H9 (cell line): ENCODE measurements around the gene CDK6. TPM values are rescaled to one million over a fixed set of nuclear protein-coding genes. Genes with fewer than 3 reads are reported as not detected.

Experiments
- DNase-seq: peaks from one replicate; pipeline ENCODE4 v3.0.0-alpha.2; 2017
- H2AFZ ChIP-seq: one replicate; pipeline ENCODE4 v1.6.1; 2013; ENCODE audit warnings: mild to moderate bottlenecking, low read length, control low read depth, moderate library complexity
- H2AK5ac ChIP-seq: 2 replicates; pipeline ENCODE4 v1.6.1; 2013; ENCODE audit warnings: low read length, control low read depth, mixed read lengths; ENCODE audit not compliant: insufficient read length
- H2BK120ac ChIP-seq: one replicate; pipeline ENCODE4 v1.6.1; 2013; ENCODE audit warnings: low read depth, mild to moderate bottlenecking, low read length, control low read depth, inconsistent platforms; ENCODE audit not compliant: poor library complexity, severe bottlenecking
- H2BK12ac ChIP-seq: 2 replicates; pipeline ENCODE4 v1.6.1; 2013; ENCODE audit warnings: low read length, control low read depth, mixed read lengths, low read depth; ENCODE audit not compliant: insufficient read length
- H2BK15ac ChIP-seq: 2 replicates; pipeline ENCODE4 v1.6.1; 2013; ENCODE audit warnings: low read depth, low read length, control low read depth
- H2BK20ac ChIP-seq: one replicate; pipeline ENCODE4 v1.6.1; 2013; ENCODE audit warnings: low read depth, mild to moderate bottlenecking, low read length, control low read depth, inconsistent platforms; ENCODE audit not compliant: poor library complexity, severe bottlenecking
- H2BK5ac ChIP-seq: 2 replicates; pipeline ENCODE4 v1.6.1; 2013; ENCODE audit warnings: low read length, control low read depth, mixed read lengths; ENCODE audit not compliant: insufficient read length
- H3K14ac ChIP-seq: 2 replicates; pipeline ENCODE4 v1.6.1; 2013; ENCODE audit warnings: low read length, control low read depth; ENCODE audit not compliant: insufficient read depth
- H3K18ac ChIP-seq: 2 replicates; pipeline ENCODE4 v1.6.1; 2013; ENCODE audit warnings: low read depth, mild to moderate bottlenecking, mixed read lengths, low read length, control low read depth; ENCODE audit not compliant: insufficient read length
- H3K23ac ChIP-seq: 2 replicates; pipeline ENCODE4 v1.6.1; 2013; ENCODE audit warnings: low read length, control low read depth, mixed read lengths, low read depth; ENCODE audit not compliant: insufficient read length
- H3K23me2 ChIP-seq: 2 replicates; pipeline ENCODE4 v1.6.1; 2013; ENCODE audit warnings: low read depth, mild to moderate bottlenecking, mixed read lengths, low read length, control low read depth; ENCODE audit not compliant: insufficient read length, poor library complexity, severe bottlenecking
- H3K27ac ChIP-seq: 2 replicates; pipeline ENCODE4 v1.5.1; 2013; ENCODE audit warnings: low read length, control low read depth, mixed read lengths, low read depth; ENCODE audit not compliant: insufficient read length
- H3K27me3 ChIP-seq: 2 replicates; pipeline ENCODE4 v1.6.1; 2013; ENCODE audit warnings: low read length, control low read depth, inconsistent platforms; ENCODE audit not compliant: insufficient read depth
- H3K4ac ChIP-seq: 2 replicates; pipeline ENCODE4 v1.6.1; 2013; ENCODE audit warnings: low read depth, mild to moderate bottlenecking, control low read depth, inconsistent platforms, low read length, moderate library complexity
- H3K4me1 ChIP-seq: 2 replicates; pipeline ENCODE4 v1.6.1; 2013; ENCODE audit warnings: low read length, control low read depth, inconsistent platforms; ENCODE audit not compliant: insufficient read depth
- H3K4me2 ChIP-seq: 2 replicates; pipeline ENCODE4 v1.6.1; 2013; ENCODE audit warnings: low read length, control low read depth, mixed read lengths; ENCODE audit not compliant: insufficient read length, insufficient read depth
- H3K56ac ChIP-seq: 2 replicates; pipeline ENCODE4 v1.6.1; 2013; ENCODE audit warnings: low read depth, mild to moderate bottlenecking, mixed read lengths, low read length, control low read depth; ENCODE audit not compliant: insufficient read length
- H3K79me1 ChIP-seq: 2 replicates; pipeline ENCODE4 v1.6.1; 2013; ENCODE audit warnings: low read depth, mild to moderate bottlenecking, moderate library complexity, low read length, control low read depth, inconsistent platforms; ENCODE audit not compliant: insufficient read depth, poor library complexity, severe bottlenecking
- H3K79me2 ChIP-seq: 2 replicates; pipeline ENCODE4 v1.6.1; 2013; ENCODE audit warnings: low read length, control low read depth, inconsistent platforms; ENCODE audit not compliant: insufficient read depth
- H3K9ac ChIP-seq: 2 replicates; pipeline ENCODE4 v1.6.1; 2013; ENCODE audit warnings: low read length, control low read depth, mixed read lengths; ENCODE audit not compliant: insufficient read length; ENCODE audit errors: extremely low read depth
- H3K9me3 ChIP-seq: one replicate; pipeline ENCODE4 v1.6.1; 2013; ENCODE audit warnings: low read depth, low read length, inconsistent platforms; ENCODE audit not compliant: control insufficient read depth
- H3T11ph ChIP-seq: one replicate; pipeline ENCODE4 v1.6.1; 2013; ENCODE audit warnings: mild to moderate bottlenecking, low read length, control low read depth, inconsistent platforms
- H4K20me1 ChIP-seq: one replicate; pipeline ENCODE4 v1.6.1; 2013; ENCODE audit not compliant: control insufficient read depth, insufficient read length, insufficient read depth
- H4K5ac ChIP-seq: 2 replicates; pipeline ENCODE4 v1.6.1; 2013; ENCODE audit warnings: low read depth, mild to moderate bottlenecking, mixed read lengths, low read length, control low read depth; ENCODE audit not compliant: insufficient read length
- H4K8ac ChIP-seq: replicated peaks from 2 replicates; pipeline ENCODE4 v1.6.1; 2013; ENCODE audit warnings: low read length, control low read depth, mixed read lengths, low read depth; ENCODE audit not compliant: insufficient read length
- H4K91ac ChIP-seq: 2 replicates; pipeline ENCODE4 v1.6.1; 2013; ENCODE audit warnings: low read depth, mild to moderate bottlenecking, moderate library complexity, mixed read lengths, low read length, control low read depth; ENCODE audit not compliant: insufficient read length
- H3K27ac Mint-ChIP-seq, 3 experiments: 2 replicates in 2 of 3; 3 replicates in 1 of 3; pipeline ENCODE4 v1.8.0; 2020 to 2021; ENCODE audit warnings: mixed read lengths in 3 of 3, mild to moderate bottlenecking in 1 of 3, moderate library complexity in 1 of 3
- H3K27me3 Mint-ChIP-seq: 2 replicates; pipeline ENCODE4 v1.8.0; 2021; ENCODE audit warnings: low read depth, mild to moderate bottlenecking, moderate library complexity, mixed read lengths
- H3K36me3 Mint-ChIP-seq, 3 experiments: 2 replicates in 2 of 3; 3 replicates in 1 of 3; pipeline ENCODE4 v1.8.0; 2020 to 2021; ENCODE audit warnings: low read depth in 3 of 3, mixed read lengths in 3 of 3; ENCODE audit not compliant: insufficient read depth in 1 of 3
- H3K4me1 Mint-ChIP-seq, 2 experiments: 2 replicates each; pipeline ENCODE4 v1.8.0; 2020; ENCODE audit warnings: mixed read lengths in 2 of 2
- H3K4me3 Mint-ChIP-seq, 2 experiments: 2 replicates in 1 of 2; 3 replicates in 1 of 2; pipeline ENCODE4 v1.8.0; 2020 to 2021; ENCODE audit warnings: mild to moderate bottlenecking in 2 of 2, mixed read lengths in 2 of 2, moderate library complexity in 1 of 2
- H3K9me3 Mint-ChIP-seq, 2 experiments: 2 replicates in 1 of 2; 3 replicates in 1 of 2; pipeline ENCODE4 v1.8.0; 2020; ENCODE audit warnings: mild to moderate bottlenecking in 2 of 2, mixed read lengths in 2 of 2, moderate library complexity in 1 of 2
- CTCF ChIP-seq: fragments of 200-600 bp; sonication (generic); conservative IDR thresholded peaks from 3 replicates; pipeline ENCODE4 v1.8.0; 2021; ENCODE audit warnings: antibody characterized with exemption, mild to moderate bottlenecking
- WGBS: extraction: QIAGEN DNeasy Blood & Tissue Kit; methylation state at CpG from one replicate; pipeline ENCODE4 v1.1.7; 2013; ENCODE audit warnings: missing lambda C conversion rate, low lambda C conversion rate, mixed read lengths; ENCODE audit not compliant: insufficient read length; ENCODE audit errors: extremely low coverage; 5-methylcytosine and 5-hydroxymethylcytosine counted together
- total RNA-seq: library from RNA; stranded (reverse); gene quantifications from 2 replicates; pipeline ENCODE4 v1.2.1, GENCODE V29; 2021

The CDK6 gene
- total RNA-seq, 1 experiment from 2014 or later: 30.0 TPM

GRCh38 chr7:92782236-92782635, 54.1 kb downstream of the CDK6 start:
- no CpG with 5 or more reads among the region's 1 CpG for WGBS
- Histone ChIP-seq H3K27me3 (no peaks in the 10 kb centered on the region), H3K4me2 (no peak overlapping the region), H4K5ac (no peak overlapping the region), H3K9me3 (no peaks in the 10 kb centered on the region), H3K18ac (no peak overlapping the region), H3K56ac (no peak overlapping the region), H3T11ph (no peak overlapping the region), H2BK120ac (no peak overlapping the region), H2AK5ac (no peak overlapping the region), H3K14ac (no peak overlapping the region), H3K9ac (no peak overlapping the region), H2AFZ (no peak overlapping the region), H3K27ac (no peak overlapping the region), H3K4ac (no peak overlapping the region), H3K79me1 (no peaks in the 10 kb centered on the region), H3K79me2 (no peaks in the 10 kb centered on the region), H2BK20ac (no peak overlapping the region), H4K20me1 (no peaks in the 10 kb centered on the region), H4K91ac (no peak overlapping the region), H3K23me2 (no peaks in the 10 kb centered on the region), H3K23ac (no peak overlapping the region), H3K4me1 (no peaks in the 10 kb centered on the region; the same call in 1 of the 2 replicates), H4K8ac (no peak overlapping the region), H2BK12ac (no peak overlapping the region), H2BK5ac (no peak overlapping the region), H2BK15ac (no peak overlapping the region)
- H3K27ac Mint-ChIP-seq: 0 out of 7 replicates have a peak overlapping the region, but pooled peaks of 1 of the 3 experiments have one; percentile 31
- no peaks in the 10 kb centered on the region for H3K27me3 Mint-ChIP-seq
- DNase-seq: no peak
- H3K36me3 Mint-ChIP-seq: peaks cover 7 to 8% (median 7%) of the 10 kb centered on the region in 3 experiments
- H3K4me3 Mint-ChIP-seq: no peak overlapping the region
- no peak for TF ChIP-seq CTCF
- peaks cover 40 to 45% of the 10 kb centered on the region in 2 experiments for H3K4me1 Mint-ChIP-seq
- peaks cover 3 to 6% of the 10 kb centered on the region in 2 experiments; a peak in 4 of 5 replicates for H3K9me3 Mint-ChIP-seq
